NCI-H2107 treated with DMSO at 0.1 percent for 48 hours (cell line): ENCODE data around the gene ZPR1.
"Not testable (repeated sequence)": the region's sequence is repeated elsewhere in the genome, so short reads cannot be mapped to it uniquely, and the experiment has no call there.

Source experiments
- DNase-seq: peaks from one replicate; lab custom pipeline; 2025; ENCODE audit not compliant: unreplicated experiment; lab: John Stamatoyannopoulos, UW

The ZPR1 gene

GRCh38 chr11:116823031-116823843, 35.4 kb upstream of the ZPR1 start, which contains the start of gene APOA4:
Gene APOA4 (minus strand): TSS chr11:116823304. CDS start chr11:116823191, 113 bp downstream.
- no peak for DNase-seq

- DNase-seq, result no peak
These were observed 34.8 kb upstream of the ZPR1 start for GRCh38 chr11:116822575-116822974.

- DNase-seq, result no peak
These were observed 33.5 kb upstream of the ZPR1 start for GRCh38 chr11:116821050-116821918.

DNA sequence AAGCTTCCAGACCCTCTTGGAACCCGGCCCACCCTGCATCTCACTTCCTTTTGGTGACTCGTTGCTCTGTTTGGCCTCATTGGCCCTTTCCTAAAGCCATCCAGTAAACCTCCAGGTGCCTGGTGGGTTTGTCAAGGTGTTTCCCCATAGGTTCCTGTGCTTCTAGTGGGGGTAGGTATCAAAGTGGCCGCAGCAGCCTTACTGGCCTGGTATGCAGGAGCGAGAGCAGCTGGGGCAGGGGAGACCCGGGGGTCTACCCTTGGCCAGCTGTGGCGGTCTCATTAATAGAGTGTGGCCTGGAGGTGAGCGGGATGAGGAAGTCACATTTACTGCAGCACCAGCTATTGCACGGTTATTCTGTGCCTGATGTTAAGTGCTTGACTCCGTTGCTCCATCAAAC, 31.2 kb upstream of the ZPR1 start:
- no peak for DNase-seq

DNA sequence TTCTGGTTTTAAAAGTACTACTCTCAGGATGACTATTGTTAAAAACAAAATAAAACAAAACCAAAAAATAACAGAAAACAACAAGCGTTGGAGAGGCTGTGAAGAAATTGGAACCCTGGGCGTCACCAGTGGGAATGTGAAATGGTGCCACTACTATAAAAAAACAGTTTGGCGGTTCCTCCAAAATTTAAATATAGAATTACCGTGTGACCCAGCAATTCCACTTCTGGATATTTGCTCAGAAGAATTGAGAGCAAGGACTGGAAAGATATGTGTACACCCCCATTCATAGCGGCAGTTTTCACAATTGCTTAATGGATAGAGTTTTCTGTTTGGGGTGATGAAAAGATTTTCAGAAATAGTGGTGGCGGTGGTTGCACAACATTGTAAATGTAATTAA, 26.7 kb upstream of the ZPR1 start:
- DNase-seq, result no peak

- no peak for DNase-seq
These were observed 26.1 kb upstream of the ZPR1 start for GRCh38 chr11:116813781-116814471.

GRCh38 chr11:116813170-116813569, 25.3 kb upstream of the ZPR1 start:
- no peak for DNase-seq

DNA sequence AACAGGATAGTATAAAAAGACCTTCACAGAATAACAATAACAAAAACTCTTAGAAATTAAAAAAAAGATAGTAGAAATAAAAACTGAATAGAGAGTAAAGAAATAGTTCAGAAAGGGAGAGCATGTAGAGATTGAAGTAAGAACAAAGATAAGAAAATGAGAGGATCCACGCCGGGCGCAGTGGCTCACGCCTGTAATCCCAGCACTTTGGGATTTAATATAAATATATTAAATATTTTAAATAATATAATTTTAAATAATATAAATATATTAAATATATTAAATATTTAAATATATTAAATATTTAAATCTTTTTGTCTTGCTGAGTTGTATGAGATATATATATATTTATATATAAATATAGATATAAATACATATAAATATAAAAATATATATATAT, 24.3 kb upstream of the ZPR1 start:
- no peak for DNase-seq

GRCh38 chr11:116811194-116811593, 23.4 kb upstream of the ZPR1 start:
- no peak for DNase-seq

- DNase-seq, result no peak
These were observed 20.7 kb upstream of the ZPR1 start for GRCh38 chr11:116808262-116809175.

GRCh38 chr11:116807601-116808261, 19.9 kb upstream of the ZPR1 start:
- DNase-seq, result no peak

DNA sequence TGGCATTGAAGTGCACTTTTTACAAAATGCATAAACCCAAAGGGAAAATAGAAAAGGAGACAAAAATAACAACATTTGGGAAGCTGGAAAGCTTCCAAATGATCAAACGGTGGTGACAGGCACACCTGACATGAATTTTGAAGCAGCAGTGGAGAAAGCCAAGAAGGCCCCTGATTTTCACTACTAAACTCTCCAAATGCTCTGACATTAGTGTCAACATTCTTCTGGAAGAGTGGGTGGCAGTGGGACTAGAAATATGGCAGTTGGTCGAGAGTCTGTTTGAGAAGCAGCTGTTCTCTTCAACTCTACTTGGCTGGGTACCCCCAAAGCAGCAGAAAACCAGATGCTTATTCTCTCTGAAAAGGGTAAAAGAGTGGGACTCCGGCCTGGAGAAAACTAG, 16.2 kb upstream of the ZPR1 start:
- DNase-seq, result no peak

GRCh38 chr11:116801662-116802061, 13.8 kb upstream of the ZPR1 start:
- DNase-seq, result not testable (repeated sequence)

DNA sequence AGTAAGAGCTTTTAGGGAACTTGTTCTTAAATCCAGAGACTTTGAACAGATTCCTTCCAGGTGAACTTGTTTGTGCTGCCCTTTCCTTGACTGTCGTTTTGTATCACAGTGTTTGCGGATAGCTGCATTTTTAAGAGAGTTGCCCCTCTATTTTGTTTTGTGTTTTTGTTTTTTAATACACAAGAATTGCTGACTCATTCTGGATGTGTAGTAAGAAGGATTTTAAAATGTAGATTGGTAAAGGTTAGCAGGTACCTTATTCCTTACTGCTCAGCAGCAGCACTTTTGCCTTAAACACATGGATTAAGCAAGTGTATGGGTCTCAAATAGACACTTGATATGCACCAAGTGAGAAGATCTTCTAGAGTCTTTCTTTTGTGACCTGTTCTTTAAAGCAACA, 12.8 kb upstream of the ZPR1 start:
- no peak for DNase-seq

- DNase-seq, result no peak
These were observed 10.5 kb upstream of the ZPR1 start for GRCh38 chr11:116798368-116798767.

DNA sequence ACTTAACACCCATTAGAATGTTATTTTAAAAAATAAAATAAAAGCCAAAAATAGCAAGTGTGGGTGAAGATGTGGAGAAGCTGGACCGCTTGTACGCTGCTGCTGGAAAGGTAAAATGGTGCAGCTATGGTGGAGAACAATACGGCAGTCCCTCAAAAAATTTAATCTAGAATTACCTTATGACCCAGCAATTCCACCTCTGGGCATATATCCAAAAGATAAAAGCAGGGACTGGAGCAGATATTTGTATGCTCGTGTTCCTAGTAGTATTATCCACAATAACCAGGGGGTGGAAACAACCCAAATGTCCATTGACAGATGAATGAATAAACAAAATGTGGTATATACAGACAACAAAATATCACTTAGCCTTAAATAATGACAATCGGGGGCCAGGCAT, 10.0 kb upstream of the ZPR1 start:
- no peak for DNase-seq

- DNase-seq, result no peak
These were observed 8.7 kb upstream of the ZPR1 start for GRCh38 chr11:116796548-116796947.

- DNase-seq, result no peak
These were observed 7.0 kb upstream of the ZPR1 start for GRCh38 chr11:116794851-116795250.

GRCh38 chr11:116793772-116794097, 5.9 kb upstream of the ZPR1 start:
- DNase-seq, result no peak
